Posterior vena cava (tissue), 2 donors: Measurements from ENCODE around the gene TBX5. TPM values are rescaled to one million over a fixed set of nuclear protein-coding genes. Genes with fewer than 3 reads are reported as not detected.

Experiments used
- DNase-seq: peaks from one replicate; pipeline ENCODE4 v3.0.0-alpha.2; 2020; ENCODE audit warnings: low spot score
- intact Hi-C, 2 donors: fragments of 100-400 bp; cut with DNase I; formaldehyde crosslinking; loops; one replicate each; pipeline versions ENCODE4 v1.14.1 to v1.14.2; 2022 to 2023
- total RNA-seq, 2 donors: library from RNA; stranded (reverse); fragmentation: NEBNext Ultra II Directional; extraction: Animal tissue kit (Norgen Biotek cat#: 25700); gene quantifications; one replicate each; pipeline ENCODE4 v1.2.1, GENCODE V29; 2021
- donor health status: DM: yes; HTN: yes; CAD: no.
- donor health status: DM: yes; HTN: yes; CAD: no.

TBX5 gene
- total RNA-seq, 2 donors from 2014 or later: not detected

- no peak for DNase-seq
- intact Hi-C loops: no loop called here
These were observed 63.3 kb downstream of the TBX5 start for GRCh38 chr12:114342656-114343055.

GRCh38 chr12:114341635-114342034, 64.3 kb downstream of the TBX5 start:
- intact Hi-C loops: no loop called here
- DNase-seq: no peak

GRCh38 chr12:114340231-114340630, 65.7 kb downstream of the TBX5 start:
- DNase-seq: no peak
- intact Hi-C loops: no loop called here

GRCh38 chr12:114339626-114340025, 66.3 kb downstream of the TBX5 start:
- intact Hi-C loops: no loop called here
- DNase-seq: no peak

- intact Hi-C loops: no loop called here
- DNase-seq: no peak
These were observed 70.3 kb downstream of the TBX5 start for GRCh38 chr12:114335607-114336006.

- intact Hi-C loops: no loop called here
These were observed 71.5 kb downstream of the TBX5 start for GRCh38 chr12:114334395-114334794.

GRCh38 chr12:114328292-114328691, 77.7 kb downstream of the TBX5 start:
- intact Hi-C loops: no loop called here
- no peak for DNase-seq

More at GRCh38 chr12:114334395-114334794, 71.5 kb downstream of the TBX5 start:
- no peak for DNase-seq

- no peak for DNase-seq
- intact Hi-C loops: no loop called here
These were observed 78.2 kb downstream of the TBX5 start for GRCh38 chr12:114327765-114328164.

- intact Hi-C loops: no loop called here
- DNase-seq: no peak
These were observed 84.4 kb downstream of the TBX5 start for GRCh38 chr12:114321524-114321923.

GRCh38 chr12:114320968-114321367, 85.0 kb downstream of the TBX5 start:
- intact Hi-C loops: no loop called here
- no peak for DNase-seq

- DNase-seq: no peak
- intact Hi-C loops: no loop called here
These were observed 85.8 kb downstream of the TBX5 start for GRCh38 chr12:114320101-114320500.

- intact Hi-C loops: no loop called here
- DNase-seq: peak; percentile 87
These were observed 86.5 kb downstream of the TBX5 start for GRCh38 chr12:114319422-114319821.

- DNase-seq: no peak
- intact Hi-C loops: no loop called here
These were observed 87.0 kb downstream of the TBX5 start for GRCh38 chr12:114318984-114319383.

GRCh38 chr12:114316076-114316475, 89.9 kb downstream of the TBX5 start:
- no peak for DNase-seq
- intact Hi-C loops: no loop called here

GRCh38 chr12:114314974-114315720, 90.8 kb downstream of the TBX5 start:
- intact Hi-C loops: loop anchor here in 1 of 2 donors (5.0 kb wide), 1 partner anchor 882 kb away; no protein-coding TSS in a partner anchor
- no peak for DNase-seq

GRCh38 chr12:114314403-114314802, 91.5 kb downstream of the TBX5 start:
- intact Hi-C loops: loop anchor here in 1 of 2 donors (5.0 kb wide), 1 partner anchor 883 kb away; no protein-coding TSS in a partner anchor
- no peak for DNase-seq

GRCh38 chr12:114313910-114314309, 92.0 kb downstream of the TBX5 start:
- intact Hi-C loops: loop anchor here in 1 of 2 donors (5.0 kb wide), 1 partner anchor 883 kb away; no protein-coding TSS in a partner anchor
- DNase-seq: no peak

GRCh38 chr12:114311974-114312373, 94.0 kb downstream of the TBX5 start:
- intact Hi-C loops: loop anchor here in 1 of 2 donors (5.0 kb wide), 1 partner anchor 885 kb away; no protein-coding TSS in a partner anchor
- peak; percentile 83 for DNase-seq

GRCh38 chr12:114306646-114307045, 99.3 kb downstream of the TBX5 start:
- intact Hi-C loops: no loop called here
- no peak for DNase-seq

GRCh38 chr12:114305446-114305845, 100.5 kb downstream of the TBX5 start:
- intact Hi-C loops: no loop called here
- no peak for DNase-seq
